B cell (primary cell): ENCODE results near the gene MYZAP. TPM values are rescaled to one million over a fixed set of nuclear protein-coding genes. Genes with fewer than 3 reads are reported as not detected.

Experiments
- ATAC-seq: fragments of 200-7000 bp; cut with Tn5 transposase; one replicate; pipeline ENCODE4 v1.10.0; 2021; ENCODE audit warnings: low read depth, mild to moderate bottlenecking, moderate number of reproducible peaks, moderate library complexity
- CTCF ChIA-PET: fragments of 350-600 bp; sonication (Branson Sonifier 250); formaldehyde crosslinking; loops from one replicate; lab custom pipeline; 2021; ENCODE audit warnings: antibody characterized with exemption, inconsistent platforms; lab: Charles Lee
- POLR2A ChIA-PET: fragments of 350-600 bp; sonication (Branson Sonifier 250); formaldehyde crosslinking; loops from one replicate; lab custom pipeline; 2021; ENCODE audit warnings: antibody characterized with exemption; lab: Charles Lee
- DNase-seq: peaks from one replicate; pipeline ENCODE4 v3.0.0; 2013
- H2AFZ ChIP-seq: 2 replicates; pipeline ENCODE4 v1.6.1; 2012; ENCODE audit warnings: mild to moderate bottlenecking, low read depth, low read length; ENCODE audit not compliant: insufficient read depth, poor library complexity, severe bottlenecking
- H3K27ac ChIP-seq, 2 donors: 1 replicate in 1 of 2; 2 replicates in 1 of 2; pipeline ENCODE4 v1.5.1; 2012 to 2013; ENCODE audit warnings: low read length in 2 of 2, mild to moderate bottlenecking in 2 of 2, moderate library complexity in 1 of 2
- H3K27me3 ChIP-seq, 4 experiments: fragments of 200-600 bp in 1 of 4; sonication (generic) in 1 of 4; replicated peaks in 1 of 4; 1 replicate in 2 of 4; 2 replicates in 2 of 4; pipeline versions ENCODE4 v1.6.1 to v1.7.0; 2013 to 2016; ENCODE audit warnings: low read length in 3 of 4, mild to moderate bottlenecking in 2 of 4, mixed read lengths in 1 of 4, moderate library complexity in 1 of 4; ENCODE audit not compliant: insufficient read depth in 4 of 4, control insufficient read depth in 3 of 4; ENCODE audit errors: control extremely low read depth in 1 of 4
- H3K36me3 ChIP-seq, 2 experiments: replicated peaks in 1 of 2; 1 replicate in 1 of 2; 2 replicates in 1 of 2; pipeline versions ENCODE4 v1.6.1 to v1.7.1; 2013; ENCODE audit warnings: low read length in 1 of 2; ENCODE audit not compliant: insufficient read depth in 2 of 2, control insufficient read depth in 1 of 2; ENCODE audit errors: control extremely low read depth in 1 of 2, extremely low read depth in 1 of 2
- H3K4me1 ChIP-seq, 2 donors: fragments of 200-600 bp in 1 of 2; sonication (generic) in 1 of 2; 1 replicate in 1 of 2; 2 replicates in 1 of 2; pipeline versions ENCODE4 v1.5.1 to v1.6.1; 2013 to 2017; ENCODE audit warnings: low read length in 2 of 2; ENCODE audit not compliant: control insufficient read depth in 2 of 2, insufficient read depth in 2 of 2
- H3K4me2 ChIP-seq: replicated peaks from 2 replicates; pipeline ENCODE3; 2012; ENCODE audit warnings: mild to moderate bottlenecking, low read depth, low read length; ENCODE audit not compliant: poor library complexity, severe bottlenecking
- H3K4me3 ChIP-seq, 5 experiments: fragments of 200-600 bp in 1 of 5; sonication (generic) in 1 of 5; 1 replicate in 3 of 5; 2 replicates in 2 of 5; pipeline versions ENCODE4 v1.5.1 to v1.7.0; 2011 to 2016; ENCODE audit warnings: low read length in 4 of 5, mild to moderate bottlenecking in 4 of 5, low read depth in 2 of 5, control low read depth in 1 of 5, moderate library complexity in 1 of 5; ENCODE audit not compliant: insufficient read depth in 1 of 5; ENCODE audit errors: control extremely low read depth in 1 of 5, extremely low read depth in 1 of 5
- H3K79me2 ChIP-seq: fragments of 200-600 bp; sonication (generic); one replicate; pipeline ENCODE4 v1.6.0; 2016; ENCODE audit warnings: low read length; ENCODE audit not compliant: control insufficient read depth, insufficient read depth
- H3K9ac ChIP-seq: fragments of 200-600 bp; sonication (generic); 2 replicates; pipeline ENCODE4 v1.6.1; 2017; ENCODE audit warnings: mild to moderate bottlenecking, low read length, moderate library complexity
- H3K9me3 ChIP-seq, 3 donors: one replicate each; pipeline versions ENCODE4 v1.6.1 to v1.7.1; 2013; ENCODE audit warnings: low read length in 2 of 3; ENCODE audit not compliant: control insufficient read depth in 2 of 3, insufficient read depth in 1 of 3; ENCODE audit errors: control extremely low read depth in 1 of 3
- H4K20me1 ChIP-seq: 2 replicates; pipeline ENCODE4 v1.6.0; 2012; ENCODE audit warnings: mild to moderate bottlenecking, low read length; ENCODE audit not compliant: insufficient read depth, control insufficient read depth, poor library complexity, severe bottlenecking
- H3K27ac Mint-ChIP-seq: one replicate; pipeline ENCODE4 v1.8.0; 2021; ENCODE audit warnings: mixed read lengths
- H3K27me3 Mint-ChIP-seq: one replicate; pipeline ENCODE4 v1.8.0; 2021; ENCODE audit warnings: mixed read lengths
- H3K4me1 Mint-ChIP-seq: one replicate; pipeline ENCODE4 v1.8.0; 2021; ENCODE audit warnings: mixed read lengths
- H3K4me3 Mint-ChIP-seq: one replicate; pipeline ENCODE4 v1.8.0; 2021; ENCODE audit warnings: mixed read lengths
- H3K9me3 Mint-ChIP-seq: one replicate; pipeline ENCODE4 v1.8.0; 2022; ENCODE audit warnings: mixed read lengths; ENCODE audit not compliant: insufficient read depth
- CTCF ChIP-seq: fragments of 200-600 bp; IDR thresholded peaks from one replicate; pipeline ENCODE4 v1.8.0; 2022; ENCODE audit warnings: antibody characterized with exemption, mild to moderate bottlenecking
- EZH2 ChIP-seq: IDR thresholded peaks from 2 replicates; pipeline ENCODE4 v1.6.1; 2012; ENCODE audit warnings: borderline replicate concordance, low read depth, mild to moderate bottlenecking, moderate library complexity, low read length; ENCODE audit not compliant: insufficient read depth, poor library complexity, severe bottlenecking
- WGBS: methylation state at CpG from one replicate; pipeline ENCODE4 v1.1.5; 2013; ENCODE audit warnings: missing lambda C conversion rate; ENCODE audit not compliant: insufficient coverage; 5-methylcytosine and 5-hydroxymethylcytosine counted together
- intact Hi-C: fragments of 100-400 bp; cut with micrococcal nuclease; formaldehyde crosslinking; loops from one replicate; pipeline ENCODE4 v1.10.0; 2022
- polyA plus RNA-seq: library from polyadenylated mRNA; depleted of rRNA; stranded (reverse); fragments of >200 nt; gene quantifications from 2 replicates; pipeline ENCODE4 v1.2.3, GENCODE V29; 2012
- total RNA-seq, 2 donors: library from RNA; stranded (reverse); fragments of 120-200 nt in 1 of 2; gene quantifications; 1 replicate in 1 of 2; 2 replicates in 1 of 2; pipeline versions ENCODE4 v1.2.3 to v1.2.4, GENCODE V29; 2013 to 2022

MYZAP gene
- total and polyA plus RNA-seq, 2 donors (not counting 1 experiment from before 2014, with no cell fraction given) = 1.0 to 2.8 TPM

DNA sequence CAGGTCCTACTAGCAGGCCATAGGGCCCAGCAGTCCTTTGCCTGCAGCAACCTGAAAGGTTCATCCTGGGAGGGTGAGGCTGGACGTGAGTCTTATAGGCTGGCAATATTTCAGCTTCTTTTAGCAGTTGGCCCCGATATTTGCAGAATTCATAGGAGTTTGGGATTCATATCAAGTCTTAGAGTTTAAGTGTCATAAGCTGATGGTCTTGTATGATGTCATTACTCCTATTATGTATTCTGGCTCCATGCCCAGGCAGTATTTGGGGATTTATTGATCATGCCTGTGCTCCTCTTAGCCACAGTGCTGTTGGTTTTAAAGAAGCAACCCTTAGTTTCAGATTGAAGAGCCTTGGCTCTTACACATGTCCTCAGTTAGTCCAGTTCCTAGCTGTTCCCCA is 73.5 kb downstream of the MYZAP start:
- TF ChIP-seq EZH2 (no peak), CTCF (no peak)
- 71% methylated on average over 1 of the region's 2 CpGs for WGBS
- POLR2A ChIA-PET = interaction anchor here (0.6 kb wide), 1 partner anchor 48 kb away, joined by 11 read pairs; no protein-coding TSS in a partner anchor
- no peak overlapping the region for H3K27ac Mint-ChIP-seq
- H3K9me3 ChIP-seq = no peaks in the 10 kb centered on the region
- CTCF ChIA-PET = interaction anchor here (1.0 to 2.1 kb wide), 2 partner anchors 9 to 18 kb away, joined by 3 to 6 read pairs; no protein-coding TSS in a partner anchor
- no peak overlapping the region for H3K27ac ChIP-seq
- H3K36me3 ChIP-seq = no peaks in the 10 kb centered on the region
- H3K4me2 ChIP-seq = no peak overlapping the region
- no peak overlapping the region for H3K9ac ChIP-seq
- no peak overlapping the region for H3K4me3 ChIP-seq
- no peaks in the 10 kb centered on the region for H3K79me2 ChIP-seq
- no peaks in the 10 kb centered on the region for H3K27me3 ChIP-seq
- no peaks in the 10 kb centered on the region for H4K20me1 ChIP-seq
- H3K4me3 Mint-ChIP-seq = no peak overlapping the region
- ATAC-seq (no peak), DNase-seq (no peak)
- peaks cover 33% of the 10 kb centered on the region for H3K27me3 Mint-ChIP-seq
- no peaks in the 10 kb centered on the region for H3K4me1 Mint-ChIP-seq
- no peak overlapping the region for H2AFZ ChIP-seq
- H3K4me1 ChIP-seq = no peaks in the 10 kb centered on the region
- intact Hi-C loops = no loop called here
- no peaks in the 10 kb centered on the region for H3K9me3 Mint-ChIP-seq

- no peaks in the 10 kb centered on the region for H3K9me3 Mint-ChIP-seq
- H3K4me3 Mint-ChIP-seq = no peak overlapping the region
- no peak overlapping the region for H3K9ac ChIP-seq
- no peaks in the 10 kb centered on the region for H3K9me3 ChIP-seq
- no peaks in the 10 kb centered on the region for H3K27me3 ChIP-seq
- H3K4me2 ChIP-seq = no peak overlapping the region
- no peak for DNase-seq
- TF ChIP-seq CTCF (no peak), EZH2 (no peak)
- H3K27ac Mint-ChIP-seq = no peak overlapping the region
- no peak for ATAC-seq
- ChIA-PET CTCF (interaction anchor here (2.1 kb wide), 1 partner anchor 9 kb away, joined by 6 read pairs; no protein-coding TSS in a partner anchor), POLR2A (no interaction called here)
- H3K4me1 ChIP-seq = no peaks in the 10 kb centered on the region
- no peak overlapping the region for H2AFZ ChIP-seq
- no CpG with 5 or more reads among the region's 4 CpGs for WGBS
- H3K4me3 ChIP-seq = no peak overlapping the region
- no peaks in the 10 kb centered on the region for H3K4me1 Mint-ChIP-seq
- H3K79me2 ChIP-seq = no peaks in the 10 kb centered on the region
- intact Hi-C loops = no loop called here
- H4K20me1 ChIP-seq = no peaks in the 10 kb centered on the region
- peaks cover 33% of the 10 kb centered on the region for H3K27me3 Mint-ChIP-seq
- no peak overlapping the region for H3K27ac ChIP-seq
- H3K36me3 ChIP-seq = no peaks in the 10 kb centered on the region
These were observed 74.2 kb downstream of the MYZAP start for GRCh38 chr15:57665939-57666338.
